Bronchial epithelial cell (primary cell): ENCODE measurements around the gene CCDC138. TPM values are rescaled to one million over a fixed set of nuclear protein-coding genes. Genes with fewer than 3 reads are reported as not detected.

Source experiments
- DNase-seq: peaks from one replicate; pipeline ENCODE4 v3.0.0-alpha.2; 2010; ENCODE audit warnings: low read depth
- FAIRE-seq: peaks from 2 replicates; lab custom pipeline; 2011; peaks lifted over from hg19 to GRCh38; lab: Jason Lieb, UNC
- H3K27me3 ChIP-seq: 2 replicates; pipeline ENCODE4 v1.5.1; 2011; ENCODE audit warnings: low read length; ENCODE audit not compliant: control insufficient read depth, insufficient read depth
- H3K36me3 ChIP-seq: 2 replicates; pipeline ENCODE4 v1.5.1; 2011; ENCODE audit warnings: low read length; ENCODE audit not compliant: control insufficient read depth, insufficient read depth
- H3K4me3 ChIP-seq: 2 replicates; pipeline ENCODE4 v1.5.1; 2011; ENCODE audit warnings: mild to moderate bottlenecking, low read depth, low read length, control low read depth
- CTCF ChIP-seq: IDR thresholded peaks from 2 replicates; pipeline ENCODE4 v1.5.1; 2011; ENCODE audit warnings: mild to moderate bottlenecking, moderate library complexity, low read length, control low read depth, inconsistent platforms; ENCODE audit not compliant: insufficient read depth, severe bottlenecking
- total RNA-seq: library from RNA; depleted of rRNA; stranded (reverse); fragments of >200 nt; gene quantifications from 2 replicates; pipeline ENCODE4 v1.2.1, GENCODE V29; 2014

Gene CCDC138
- total RNA-seq, 1 donor from 2014 or later, result 3.4 TPM

- Histone ChIP-seq H3K4me3 (no peak overlapping the region), H3K36me3 (no peaks in the 10 kb centered on the region), H3K27me3 (no peaks in the 10 kb centered on the region)
- no peak for TF ChIP-seq CTCF
- FAIRE-seq, result peak; percentile 18
- no peak for DNase-seq
These were observed 133.2 kb downstream of the CCDC138 start for GRCh38 chr2:108919571-108920373.

GRCh38 chr2:108920686-108921085 lies 134.1 kb downstream of the CCDC138 start:
- no peaks in the 10 kb centered on the region for H3K27me3 ChIP-seq
- no peak for DNase-seq
- H3K36me3 ChIP-seq, result no peaks in the 10 kb centered on the region
- no peak for TF ChIP-seq CTCF
- no peak overlapping the region for H3K4me3 ChIP-seq
- no peak for FAIRE-seq

GRCh38 chr2:108921096-108922030 lies 134.8 kb downstream of the CCDC138 start:
- Histone ChIP-seq H3K27me3 (no peaks in the 10 kb centered on the region), H3K36me3 (no peaks in the 10 kb centered on the region), H3K4me3 (no peak overlapping the region)
- DNase-seq (no peak), FAIRE-seq (no peak)
- no peak for TF ChIP-seq CTCF

- Histone ChIP-seq H3K27me3 (no peaks in the 10 kb centered on the region), H3K4me3 (no peak overlapping the region), H3K36me3 (no peaks in the 10 kb centered on the region)
- no peak for TF ChIP-seq CTCF
- peak; percentile 92 for FAIRE-seq
- peak; percentile 95 for DNase-seq
These were observed 135.8 kb downstream of the CCDC138 start for GRCh38 chr2:108922141-108922915.

GRCh38 chr2:108923019-108923700 lies 136.6 kb downstream of the CCDC138 start:
- peak; percentile 100 for FAIRE-seq
- peak; percentile 99 for DNase-seq
- Histone ChIP-seq H3K27me3 (no peaks in the 10 kb centered on the region), H3K36me3 (no peaks in the 10 kb centered on the region), H3K4me3 (no peak overlapping the region)
- no peak for TF ChIP-seq CTCF
